HepG2 (cell line): ENCODE data around the gene PTMA. TPM values are rescaled to one million over a fixed set of nuclear protein-coding genes. Genes with fewer than 3 reads are reported as not detected.

Experiments used
- DMAP1 ChIP-seq: IDR thresholded peaks from 2 replicates; pipeline ENCODE4 v1.6.1; 2016
- FOXP1 ChIP-seq, 2 experiments: fragments of 450-650 bp in 1 of 2; IDR thresholded peaks; 2 replicates each; pipeline ENCODE4 v1.6.1; 2017 to 2018; ENCODE audit warnings: antibody characterized with exemption in 1 of 2
- GTF3A ChIP-seq: sonication (generic); formaldehyde crosslinking; conservative IDR thresholded peaks from 2 replicates; pipeline ENCODE4 v1.4.0; 2020; ENCODE audit warnings: mild to moderate bottlenecking, missing genetic modification reagents
- KLF16 ChIP-seq, 2 experiments: sonication (generic) in 1 of 2; formaldehyde crosslinking in 1 of 2; IDR thresholded peaks; 2 replicates each; pipeline versions ENCODE4 v1.6.1 to v1.8.0; 2016 to 2023; ENCODE audit warnings: missing genetic modification reagents in 2 of 2, missing compliant biosample characterization in 1 of 2
- KLF9 ChIP-seq: IDR thresholded peaks from 2 replicates; pipeline ENCODE4 v1.6.1; 2016; ENCODE audit warnings: low read depth
- KMT2B ChIP-seq: IDR thresholded peaks from 2 replicates; pipeline ENCODE4 v1.6.1; 2016; ENCODE audit warnings: missing genetic modification reagents, missing compliant biosample characterization
- MEF2D ChIP-seq: sonication (generic); formaldehyde crosslinking; IDR thresholded peaks from 2 replicates; pipeline ENCODE4 v1.5.1; 2020; ENCODE audit warnings: mild to moderate bottlenecking, missing genetic modification reagents
- NFATC3 ChIP-seq: sonication (generic); formaldehyde crosslinking; IDR thresholded peaks from 2 replicates; pipeline ENCODE4 v1.5.1; 2020; ENCODE audit warnings: mild to moderate bottlenecking, missing genetic modification reagents
- SSRP1 ChIP-seq: IDR thresholded peaks from 2 replicates; pipeline ENCODE4 v1.6.1; 2016; ENCODE audit warnings: control low read depth
- ZNF225 ChIP-seq: sonication (generic); formaldehyde crosslinking; IDR thresholded peaks from 2 replicates; pipeline ENCODE4 v1.4.0; 2020; ENCODE audit warnings: mild to moderate bottlenecking, missing genetic modification reagents
- ZNF263 ChIP-seq: sonication (generic); formaldehyde crosslinking; IDR thresholded peaks from 2 replicates; pipeline ENCODE4 v1.4.0; 2020; ENCODE audit warnings: missing genetic modification reagents
- ZNF264 ChIP-seq: sonication (generic); formaldehyde crosslinking; IDR thresholded peaks from 2 replicates; pipeline ENCODE4 v1.4.0; 2020; ENCODE audit warnings: missing genetic modification reagents
- ZNF382 ChIP-seq: sonication (generic); formaldehyde crosslinking; IDR thresholded peaks from 2 replicates; pipeline ENCODE4 v1.5.0; 2020; ENCODE audit warnings: missing genetic modification reagents, mild to moderate bottlenecking, borderline replicate concordance
- ZNF431 ChIP-seq: sonication (generic); formaldehyde crosslinking; IDR thresholded peaks from 2 replicates; pipeline ENCODE4 v1.9.0; 2022; ENCODE audit warnings: missing genetic modification reagents, low read depth, mild to moderate bottlenecking, borderline replicate concordance
- ZNF660 ChIP-seq: sonication (generic); formaldehyde crosslinking; IDR thresholded peaks from 2 replicates; pipeline ENCODE4 v1.5.1; 2020; ENCODE audit warnings: mild to moderate bottlenecking, low read depth, missing genetic modification reagents, borderline replicate concordance
- ZNF703 ChIP-seq: sonication (generic); formaldehyde crosslinking; IDR thresholded peaks from 2 replicates; pipeline ENCODE4 v1.5.1; 2020; ENCODE audit warnings: missing genetic modification reagents, mild to moderate bottlenecking, moderate library complexity, borderline replicate concordance
- ZNF766 ChIP-seq: sonication (generic); formaldehyde crosslinking; IDR thresholded peaks from 2 replicates; pipeline ENCODE4 v1.5.0; 2020; ENCODE audit warnings: missing genetic modification reagents, borderline replicate concordance
- polyA plus RNA-seq, 8 experiments: library from polyadenylated mRNA; depleted of rRNA in 3 of 8; stranded (reverse) in 7 of 8; unstranded in 1 of 8; fragments of >200 nt; fragmentation: Illumina TruSeq in 4 of 8; extraction: Trizol in 4 of 8; gene quantifications; 2 replicates each; pipeline versions ENCODE4 v1.2.1 to v1.2.3, GENCODE V29; 2011 to 2016; ENCODE audit warnings: low read depth in 4 of 8, missing spikeins in 1 of 8, mixed read lengths in 1 of 8; ENCODE audit not compliant: insufficient read depth in 1 of 8
- total RNA-seq, 5 experiments: library from RNA; depleted of rRNA; stranded (reverse); fragments of >200 nt; fragmentation: Illumina TruSeq; extraction: Trizol; gene quantifications; 2 replicates each; pipeline ENCODE4 v1.2.3, GENCODE V29; 2016; ENCODE audit warnings: low read depth in 1 of 5
- TF ChIP-seq, protein P1 (sequence below): conservative IDR thresholded peaks from 2 replicates; pipeline ENCODE4 v1.6.1; 2018; ENCODE audit warnings: missing genetic modification reagents
- TF ChIP-seq, protein P2 (sequence below): sonication (generic); formaldehyde crosslinking; IDR thresholded peaks from 2 replicates; pipeline ENCODE4 v1.4.0; 2020; ENCODE audit warnings: missing genetic modification reagents, borderline replicate concordance
- TF ChIP-seq, protein P3 (sequence below): sonication (generic); formaldehyde crosslinking; IDR thresholded peaks from 2 replicates; pipeline ENCODE4 v1.8.0; 2022; ENCODE audit warnings: missing genetic modification reagents, mild to moderate bottlenecking, moderate library complexity, borderline replicate concordance
- TF ChIP-seq, protein P4 (sequence below): sonication (generic); formaldehyde crosslinking; IDR thresholded peaks from 2 replicates; pipeline ENCODE4 v1.4.0; 2020; ENCODE audit warnings: mild to moderate bottlenecking, missing genetic modification reagents

The PTMA gene
- total and polyA plus RNA-seq, 2 of the 13 experiments (the other 11 are each of a cell fraction or from before 2014, with no cell fraction given) = 190 to 1,086 TPM

DNA sequence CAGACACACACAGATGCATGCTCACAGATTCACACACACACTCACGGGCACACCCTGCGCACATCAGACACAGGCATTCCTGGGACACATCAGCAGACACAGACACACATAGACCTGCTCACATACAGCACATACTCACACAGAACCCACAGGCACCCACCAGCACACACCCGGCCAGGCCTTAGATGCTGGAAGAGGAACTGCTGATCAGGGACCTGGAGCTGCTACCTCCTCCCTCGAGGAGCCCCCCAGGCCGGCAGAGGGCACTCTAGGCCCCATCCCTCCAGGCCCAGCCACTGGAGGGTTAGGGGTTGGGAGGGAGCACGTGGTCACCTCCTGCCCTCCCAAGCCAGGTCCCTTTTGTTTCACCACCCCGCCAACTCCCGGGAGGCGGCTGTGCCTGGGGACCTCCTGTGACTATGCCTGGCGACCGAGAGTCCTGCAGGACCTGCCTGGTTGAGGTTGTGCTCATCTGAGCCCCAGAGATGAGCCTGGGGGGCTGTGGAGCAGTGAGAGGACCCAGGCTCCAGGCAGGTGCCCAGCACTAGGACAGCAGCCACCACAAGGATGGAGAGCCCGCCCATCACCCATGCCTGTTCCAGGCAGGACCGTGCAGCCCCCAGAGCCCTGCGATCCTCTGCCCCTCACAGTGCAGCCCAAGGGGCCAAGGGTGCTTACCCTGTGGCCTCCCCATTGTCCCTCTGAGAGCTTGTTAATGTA lies 21.0 kb upstream of the PTMA start (continued):
- TF ChIP-seq FOXP1 (IDR thresholded peaks at IDR 0.05) (no peak), FOXP1 (CRISPR knock-in tag; IDR thresholded peaks at IDR 0.05) (no peak), KLF9 (CRISPR knock-in tag) (0 out of 2 replicates have a peak, but pooled peaks have one; percentile 40), DMAP1 (peak; percentile 92), ZNF264 (CRISPR knock-in tag) (no peak), MEF2D (CRISPR knock-in tag) (peak; percentile 63; the same call in 1 of the 2 replicates), KMT2B (CRISPR knock-in tag) (no peak), ZNF225 (CRISPR knock-in tag) (no peak; the same call in 1 of the 2 replicates), NFATC3 (CRISPR knock-in tag) (no peak), ZNF766 (CRISPR knock-in tag) (no peak), ZNF263 (CRISPR knock-in tag) (peak; percentile 84), GTF3A (CRISPR knock-in tag) (0 out of 2 replicates have a peak, but pooled peaks have one; percentile 27), ZNF703 (CRISPR knock-in tag) (no peak), KLF16 (CRISPR knock-in tag; IDR thresholded peaks at IDR 0.05) (peak; percentile 26 to 79; a peak in 2 of 4 replicates), SSRP1 (CRISPR knock-in tag) (no peak), ZNF382 (CRISPR knock-in tag) (no peak), ZNF431 (CRISPR knock-in tag) (no peak), ZNF660 (CRISPR knock-in tag) (no peak)
- TF ChIP-seq, protein P1, sequence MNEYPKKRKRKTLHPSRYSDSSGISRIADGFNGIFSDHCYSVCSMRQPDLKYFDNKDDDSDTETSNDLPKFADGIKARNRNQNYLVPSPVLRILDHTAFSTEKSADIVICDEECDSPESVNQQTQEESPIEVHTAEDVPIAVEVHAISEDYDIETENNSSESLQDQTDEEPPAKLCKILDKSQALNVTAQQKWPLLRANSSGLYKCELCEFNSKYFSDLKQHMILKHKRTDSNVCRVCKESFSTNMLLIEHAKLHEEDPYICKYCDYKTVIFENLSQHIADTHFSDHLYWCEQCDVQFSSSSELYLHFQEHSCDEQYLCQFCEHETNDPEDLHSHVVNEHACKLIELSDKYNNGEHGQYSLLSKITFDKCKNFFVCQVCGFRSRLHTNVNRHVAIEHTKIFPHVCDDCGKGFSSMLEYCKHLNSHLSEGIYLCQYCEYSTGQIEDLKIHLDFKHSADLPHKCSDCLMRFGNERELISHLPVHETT (CRISPR knock-in tag) = no peak; the same call in 1 of the 2 replicates
- TF ChIP-seq, protein P2, sequence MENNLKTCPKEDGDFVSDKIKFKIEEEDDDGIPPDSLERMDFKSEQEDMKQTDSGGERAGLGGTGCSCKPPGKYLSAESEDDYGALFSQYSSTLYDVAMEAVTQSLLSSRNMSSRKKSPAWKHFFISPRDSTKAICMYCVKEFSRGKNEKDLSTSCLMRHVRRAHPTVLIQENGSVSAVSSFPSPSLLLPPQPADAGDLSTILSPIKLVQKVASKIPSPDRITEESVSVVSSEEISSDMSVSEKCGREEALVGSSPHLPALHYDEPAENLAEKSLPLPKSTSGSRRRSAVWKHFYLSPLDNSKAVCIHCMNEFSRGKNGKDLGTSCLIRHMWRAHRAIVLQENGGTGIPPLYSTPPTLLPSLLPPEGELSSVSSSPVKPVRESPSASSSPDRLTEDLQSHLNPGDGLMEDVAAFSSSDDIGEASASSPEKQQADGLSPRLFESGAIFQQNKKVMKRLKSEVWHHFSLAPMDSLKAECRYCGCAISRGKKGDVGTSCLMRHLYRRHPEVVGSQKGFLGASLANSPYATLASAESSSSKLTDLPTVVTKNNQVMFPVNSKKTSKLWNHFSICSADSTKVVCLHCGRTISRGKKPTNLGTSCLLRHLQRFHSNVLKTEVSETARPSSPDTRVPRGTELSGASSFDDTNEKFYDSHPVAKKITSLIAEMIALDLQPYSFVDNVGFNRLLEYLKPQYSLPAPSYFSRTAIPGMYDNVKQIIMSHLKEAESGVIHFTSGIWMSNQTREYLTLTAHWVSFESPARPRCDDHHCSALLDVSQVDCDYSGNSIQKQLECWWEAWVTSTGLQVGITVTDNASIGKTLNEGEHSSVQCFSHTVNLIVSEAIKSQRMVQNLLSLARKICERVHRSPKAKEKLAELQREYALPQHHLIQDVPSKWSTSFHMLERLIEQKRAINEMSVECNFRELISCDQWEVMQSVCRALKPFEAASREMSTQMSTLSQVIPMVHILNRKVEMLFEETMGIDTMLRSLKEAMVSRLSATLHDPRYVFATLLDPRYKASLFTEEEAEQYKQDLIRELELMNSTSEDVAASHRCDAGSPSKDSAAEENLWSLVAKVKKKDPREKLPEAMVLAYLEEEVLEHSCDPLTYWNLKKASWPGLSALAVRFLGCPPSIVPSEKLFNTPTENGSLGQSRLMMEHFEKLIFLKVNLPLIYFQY = no peak
- TF ChIP-seq, protein P3, sequence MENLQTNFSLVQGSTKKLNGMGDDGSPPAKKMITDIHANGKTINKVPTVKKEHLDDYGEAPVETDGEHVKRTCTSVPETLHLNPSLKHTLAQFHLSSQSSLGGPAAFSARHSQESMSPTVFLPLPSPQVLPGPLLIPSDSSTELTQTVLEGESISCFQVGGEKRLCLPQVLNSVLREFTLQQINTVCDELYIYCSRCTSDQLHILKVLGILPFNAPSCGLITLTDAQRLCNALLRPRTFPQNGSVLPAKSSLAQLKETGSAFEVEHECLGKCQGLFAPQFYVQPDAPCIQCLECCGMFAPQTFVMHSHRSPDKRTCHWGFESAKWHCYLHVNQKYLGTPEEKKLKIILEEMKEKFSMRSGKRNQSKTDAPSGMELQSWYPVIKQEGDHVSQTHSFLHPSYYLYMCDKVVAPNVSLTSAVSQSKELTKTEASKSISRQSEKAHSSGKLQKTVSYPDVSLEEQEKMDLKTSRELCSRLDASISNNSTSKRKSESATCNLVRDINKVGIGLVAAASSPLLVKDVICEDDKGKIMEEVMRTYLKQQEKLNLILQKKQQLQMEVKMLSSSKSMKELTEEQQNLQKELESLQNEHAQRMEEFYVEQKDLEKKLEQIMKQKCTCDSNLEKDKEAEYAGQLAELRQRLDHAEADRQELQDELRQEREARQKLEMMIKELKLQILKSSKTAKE (CRISPR knock-in tag) = peak; percentile 40; the same call in 1 of the 2 replicates
- TF ChIP-seq, protein P4, sequence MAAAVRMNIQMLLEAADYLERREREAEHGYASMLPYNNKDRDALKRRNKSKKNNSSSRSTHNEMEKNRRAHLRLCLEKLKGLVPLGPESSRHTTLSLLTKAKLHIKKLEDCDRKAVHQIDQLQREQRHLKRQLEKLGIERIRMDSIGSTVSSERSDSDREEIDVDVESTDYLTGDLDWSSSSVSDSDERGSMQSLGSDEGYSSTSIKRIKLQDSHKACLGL = peak; percentile 73; the same call in 1 of the 2 replicates
